IPS-NIHi7 (cell line): Measurements from ENCODE around the gene PDZD2.

ENCODE experiments used
- DNase-seq: peaks from one replicate; pipeline ENCODE4 v3.0.0; 2012; ENCODE audit warnings: mixed read lengths; ENCODE audit errors: extremely low spot score

Gene PDZD2

GRCh38 chr5:32138839-32139493 lies 500.0 kb downstream of the PDZD2 start:
- DNase-seq: no peak

GRCh38 chr5:32143617-32144377 lies 504.9 kb downstream of the PDZD2 start:
- no peak for DNase-seq

DNA sequence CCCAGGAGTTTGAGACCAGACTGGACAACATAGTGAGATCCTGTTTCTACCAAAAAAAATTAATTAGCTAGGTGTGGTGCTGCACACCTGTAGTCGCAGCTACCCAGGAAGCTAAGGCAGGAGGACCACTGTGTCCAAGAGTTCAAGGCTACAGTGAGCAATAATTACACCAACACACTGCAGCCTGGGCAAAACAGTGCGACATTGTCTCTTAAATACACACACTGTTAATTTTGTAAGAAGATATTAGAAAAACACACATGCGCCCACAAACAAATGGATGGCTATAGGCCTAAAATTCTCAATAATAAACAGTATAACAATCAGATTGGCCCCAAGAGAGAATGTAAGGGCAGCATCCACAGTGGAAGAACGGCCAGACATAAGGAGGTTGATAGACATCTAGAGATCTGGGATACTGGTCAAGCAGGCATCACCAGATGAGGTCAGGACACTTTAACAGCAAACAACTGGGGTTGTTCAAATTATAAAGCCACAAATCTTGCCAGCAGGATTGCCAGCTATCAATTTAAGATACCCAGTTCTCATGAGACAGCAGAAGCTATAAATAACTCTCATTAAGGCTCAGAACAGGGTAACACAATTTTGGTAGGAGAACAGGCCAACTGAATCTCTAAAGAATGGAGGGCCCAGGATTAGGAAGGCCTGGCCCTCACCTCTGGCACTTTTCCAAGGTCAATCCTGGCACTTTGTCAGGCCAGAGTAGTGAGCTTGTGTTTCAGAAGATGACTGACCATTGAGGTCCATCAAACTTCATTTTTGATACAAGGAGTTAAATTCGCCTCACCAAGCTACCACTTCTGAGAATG lies 505.7 kb downstream of the PDZD2 start:
- no peak for DNase-seq

DNA sequence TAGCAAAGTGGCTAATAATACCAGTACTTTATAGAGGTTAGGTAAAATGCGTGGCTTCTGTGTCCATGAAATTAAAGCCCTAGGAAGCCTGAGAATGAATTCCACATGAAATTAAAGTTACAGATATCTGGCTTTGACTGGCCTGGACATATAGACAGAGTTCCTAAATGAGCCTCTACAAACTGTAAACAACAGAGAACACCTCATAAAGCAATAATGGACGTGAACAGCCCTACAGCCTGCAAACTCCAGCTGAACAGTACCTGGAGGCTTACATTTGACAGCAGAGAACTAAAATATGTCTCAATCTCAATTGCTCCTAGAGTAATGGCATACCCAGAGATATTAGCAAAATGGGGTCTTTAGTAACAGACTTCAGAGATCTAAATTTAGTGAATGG lies 506.4 kb downstream of the PDZD2 start:
- DNase-seq: no peak

GRCh38 chr5:32147236-32147635 lies 508.3 kb downstream of the PDZD2 start:
- no peak for DNase-seq

DNA sequence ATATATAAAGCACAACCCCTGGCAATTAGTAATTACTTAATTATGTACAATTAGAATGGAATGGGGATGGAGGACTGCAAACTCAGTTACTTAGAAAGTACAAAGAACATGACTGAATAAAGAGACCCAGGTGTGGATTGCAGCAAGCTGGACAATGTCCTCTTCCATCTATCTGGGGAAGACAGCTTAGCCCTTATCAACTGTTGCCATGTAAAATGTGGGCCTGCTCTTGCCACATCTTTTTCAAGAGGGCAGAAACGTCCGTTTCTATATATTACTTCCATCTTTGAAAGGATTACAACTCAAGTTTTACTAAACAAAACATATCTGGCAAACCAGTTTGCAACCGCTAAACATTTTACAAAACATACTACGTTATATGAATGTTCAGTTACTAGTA lies 509.0 kb downstream of the PDZD2 start:
- no peak for DNase-seq

- no peak for DNase-seq
Measured at GRCh38 chr5:32150366-32150765, 511.4 kb downstream of the PDZD2 start.

DNA sequence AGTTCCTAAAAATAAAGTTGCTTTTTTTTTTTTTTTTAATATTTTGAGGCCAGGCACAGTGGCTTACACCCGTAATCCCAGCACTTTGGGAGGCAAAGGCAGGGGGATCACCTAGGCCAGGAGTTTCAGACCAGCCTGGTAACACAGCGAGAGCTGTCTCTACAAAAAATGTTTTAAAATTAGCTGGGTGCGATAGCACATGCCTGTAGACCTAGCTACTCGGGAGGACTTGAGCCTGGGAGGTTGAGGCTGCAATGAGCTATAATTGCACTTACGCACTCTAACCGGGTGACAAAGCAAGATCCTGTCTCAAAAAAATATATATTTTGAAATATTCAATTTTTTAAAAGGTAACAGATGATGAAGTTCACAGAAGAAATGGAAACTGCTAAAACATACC lies 512.3 kb downstream of the PDZD2 start:
- DNase-seq: no peak

DNA sequence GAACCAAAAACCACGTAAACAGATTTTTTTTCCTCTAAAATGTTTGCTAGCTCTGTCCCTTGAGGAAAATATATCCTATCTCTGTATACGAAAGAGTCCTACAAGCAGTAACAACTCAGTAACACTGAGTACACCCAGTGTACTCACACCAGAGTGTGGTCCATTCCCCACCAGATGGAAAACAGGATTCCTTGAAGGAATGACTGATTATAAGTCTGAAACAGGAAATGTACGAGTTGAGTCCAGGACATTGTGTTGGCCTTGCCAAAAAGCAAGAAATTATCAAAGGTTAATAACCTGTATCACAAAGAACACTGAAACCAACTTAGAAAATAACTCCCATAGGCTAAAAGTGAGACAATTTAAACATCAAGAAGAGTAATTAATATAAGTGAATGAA lies 514.8 kb downstream of the PDZD2 start:
- no peak for DNase-seq

DNA sequence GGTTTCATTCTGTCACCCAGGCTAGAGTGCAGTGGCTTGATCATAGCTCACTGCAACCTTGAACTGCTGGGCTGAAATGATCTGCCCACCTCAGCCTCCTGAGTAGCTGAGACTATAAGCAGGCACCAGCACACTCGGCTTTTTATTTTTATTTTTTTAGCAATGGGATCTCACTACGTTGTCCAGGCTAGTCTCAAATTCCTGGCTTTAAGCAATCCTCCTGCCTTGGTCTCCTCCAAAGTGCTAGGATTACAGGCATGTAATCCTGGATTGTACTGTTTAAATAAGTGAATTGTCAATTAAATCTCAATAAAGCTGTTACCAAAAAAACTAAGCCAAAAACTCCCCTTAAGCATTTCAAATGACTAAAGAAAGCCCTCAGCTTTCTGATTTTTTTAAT lies 516.3 kb downstream of the PDZD2 start:
- no peak for DNase-seq

- DNase-seq: no peak
Measured at GRCh38 chr5:32156635-32157034, 517.7 kb downstream of the PDZD2 start.

- DNase-seq: no peak
Measured at GRCh38 chr5:32157078-32157477, 518.1 kb downstream of the PDZD2 start.

DNA sequence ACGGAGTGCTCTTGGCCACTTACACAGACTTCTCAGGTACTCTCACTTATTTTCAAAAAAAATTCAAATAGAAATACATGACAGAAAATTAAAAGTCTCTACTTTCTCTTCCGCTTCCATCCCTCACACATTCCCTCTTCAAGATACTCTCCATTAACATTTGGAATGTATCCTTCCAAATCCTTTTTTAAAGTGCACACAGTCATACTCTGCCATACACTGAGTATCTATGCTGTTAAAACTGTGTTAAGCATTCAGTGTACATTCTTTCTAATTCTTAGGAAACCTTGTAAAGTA lies 519.7 kb downstream of the PDZD2 start:
- DNase-seq: no peak

DNA sequence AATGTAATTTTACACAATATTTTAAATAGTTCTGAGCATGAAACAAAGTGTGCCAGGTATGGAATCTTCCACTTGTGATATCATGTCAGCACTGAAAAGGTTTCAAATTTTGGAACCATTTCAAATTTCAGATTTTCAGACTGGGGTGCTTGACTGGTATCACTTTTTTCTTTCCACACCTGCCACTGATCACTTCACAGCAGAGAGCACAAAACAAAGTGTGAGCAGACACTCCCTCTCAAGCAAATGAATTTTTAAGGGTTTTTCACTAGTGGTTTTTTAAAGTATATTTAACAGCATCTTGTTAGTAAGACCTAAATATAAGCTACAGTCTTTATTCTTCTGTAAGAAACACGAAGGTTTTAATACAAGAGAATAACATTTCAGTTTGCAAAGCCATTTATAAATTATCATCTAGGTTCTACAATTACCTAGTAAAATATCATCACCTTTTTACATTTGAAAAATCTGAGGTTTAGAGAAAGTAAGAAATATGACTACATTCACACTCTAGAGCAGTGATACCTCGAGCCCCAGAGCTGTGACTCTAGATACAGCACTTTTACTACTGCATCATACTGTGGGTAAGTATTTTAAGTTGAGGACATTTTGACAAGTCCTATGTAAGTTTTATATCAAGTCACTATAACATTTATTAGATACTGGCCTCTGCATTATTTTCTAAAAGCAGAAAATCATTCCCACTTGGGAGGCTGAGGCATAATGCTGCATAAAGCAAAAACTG lies 520.6 kb downstream of the PDZD2 start:
- DNase-seq: no peak

DNA sequence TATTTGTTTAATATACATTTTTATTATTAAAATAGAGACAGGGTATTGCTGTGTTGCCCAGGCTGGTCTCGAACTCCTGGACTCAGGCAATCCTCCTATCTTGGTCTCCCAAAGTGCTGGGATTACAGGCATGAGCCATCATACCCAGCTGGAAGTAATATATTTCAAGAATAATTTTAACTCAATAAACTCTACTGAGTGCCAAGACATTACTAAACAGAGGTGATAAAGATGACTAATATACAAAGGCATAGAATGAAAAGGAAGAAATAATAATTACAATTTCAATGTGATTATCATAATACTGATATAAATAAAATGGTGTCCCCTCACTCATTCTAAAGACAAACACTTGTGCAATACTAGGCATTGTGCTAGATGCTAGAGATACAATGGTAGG lies 521.3 kb downstream of the PDZD2 start:
- DNase-seq: no peak
